Erythroblast (primary cell): Measurements from ENCODE around the gene MAVS.

Experiments
- GATA1 ChIP-seq: IDR thresholded peaks from 2 replicates; pipeline ENCODE4 v1.6.1; 2011; ENCODE audit warnings: low read depth, mild to moderate bottlenecking, control low read depth, low read length, moderate library complexity
- POLR2A ChIP-seq: IDR thresholded peaks from 2 replicates; pipeline ENCODE4 v1.6.1; 2011; ENCODE audit warnings: mild to moderate bottlenecking, low read length

DNA sequence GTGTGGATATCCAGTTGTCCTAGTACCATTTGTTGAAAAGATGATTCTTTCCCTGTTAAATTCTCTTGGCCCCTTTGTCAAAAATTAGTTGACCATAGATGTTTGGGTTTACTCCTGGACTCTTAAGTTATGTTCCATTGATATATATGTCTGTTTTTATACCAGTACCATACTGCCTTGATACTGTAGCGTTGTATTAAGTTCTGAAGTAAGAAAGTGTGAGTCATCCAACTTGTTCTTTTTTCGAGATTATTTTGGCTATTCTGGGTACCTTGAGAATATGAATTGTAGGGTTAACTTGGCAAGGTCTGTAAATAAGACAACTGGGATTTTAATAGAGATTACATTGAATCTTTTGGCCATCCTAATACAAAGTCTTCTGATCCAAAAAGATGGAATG is 69.1 kb downstream of the MAVS start:
- TF ChIP-seq POLR2A (no peak), GATA1 (no peak)
